Pancreas (tissue), 10 donors: ENCODE data around the gene TSC1. TPM values are rescaled to one million over a fixed set of nuclear protein-coding genes. Genes with fewer than 3 reads are reported as not detected.

Experiments
- ATAC-seq, 4 donors: fragments of 200-7000 bp; cut with Tn5 transposase; one replicate each; pipeline versions ENCODE4 v1.8.0 to v1.9.1; 2020; ENCODE audit warnings: mild to moderate bottlenecking in 4 of 4, moderate library complexity in 4 of 4
- DNase-seq, 6 donors: peaks; one replicate each; pipeline ENCODE4 v3.0.0-alpha.2; 2020
- FAIRE-seq: peaks from 2 replicates; lab custom pipeline; 2012; peaks lifted over from hg19 to GRCh38; lab: Jason Lieb, UNC
- H3K27ac ChIP-seq, 4 donors: fragments of 200-600 bp; sonication (generic); 1 replicate in 3 of 4; 2 replicates in 1 of 4; pipeline versions ENCODE4 v1.5.0 to v1.8.0; 2020
- H3K27me3 ChIP-seq, 4 donors: fragments of 200-600 bp; one replicate each; pipeline ENCODE4 v1.8.0; 2021
- H3K36me3 ChIP-seq, 3 donors: fragments of 200-600 bp; sonication (generic) in 1 of 3; one replicate each; pipeline versions ENCODE4 v1.5.0 to v1.8.0; 2020 to 2021
- H3K4me1 ChIP-seq, 3 donors: fragments of 200-600 bp; one replicate each; pipeline ENCODE4 v1.8.0; 2021
- H3K4me3 ChIP-seq, 4 donors: fragments of 200-600 bp; sonication (generic) in 2 of 4; one replicate each; pipeline versions ENCODE4 v1.5.0 to v1.8.0; 2020 to 2021
- H3K9me3 ChIP-seq, 4 donors: fragments of 200-600 bp; one replicate each; pipeline ENCODE4 v1.8.0; 2021
- WGBS, 2 donors: extraction: QIAGEN DNeasy Blood & Tissue Kit; methylation state at CpG; one replicate each; pipeline ENCODE4 v1.1.7; 2013; 5-methylcytosine and 5-hydroxymethylcytosine counted together
- intact Hi-C, 3 donors: fragments of 100-400 bp; cut with DNase I; formaldehyde crosslinking; loops; one replicate each; pipeline versions ENCODE4 v1.11.1 to v1.14.2; 2022
- polyA plus RNA-seq, 2 donors: library from polyadenylated mRNA; stranded (reverse); fragments of 200-250 nt; gene quantifications; one replicate each; pipeline ENCODE4 v1.2.3, GENCODE V29; 2013
- total RNA-seq, 6 donors: library from RNA; stranded (reverse); fragmentation: NEBNext Ultra II Directional in 4 of 6; extraction: Animal tissue kit (Norgen Biotek cat#: 25700) in 4 of 6; gene quantifications; one replicate each; pipeline versions ENCODE4 v1.2.1 to v1.2.4, GENCODE V29; 2021 to 2023
- TF ChIP-seq, protein P1 (sequence below), 4 donors: fragments of 200-600 bp; sonication (generic) in 3 of 4; IDR thresholded peaks; one replicate each; pipeline versions ENCODE4 v1.5.0 to v1.8.0; 2021; ENCODE audit warnings: antibody characterized with exemption in 4 of 4
- donor health status: healthy with polysubstance abuse.
- donor health status: DM: no; HTN: no; CAD: no; lungs with moderate emphysema.
- donor health status: DM: no; HTN: no; CAD: no.
- donor health status: control.
- donor health status: control.
- donor health status: Bipolar disorder and iron deficiency.
- donor health status: DM: yes; HTN: yes; CAD: no.
- donor health status: DM: no; HTN: no; CAD: no.
- donor health status: DM: no; HTN: no; CAD: no.
- donor health status: DM: yes; HTN: yes; CAD: no.

TSC1 gene
- total and polyA plus RNA-seq, 8 donors, result 17.1 to 34.5 (median 20.0) TPM

DNA sequence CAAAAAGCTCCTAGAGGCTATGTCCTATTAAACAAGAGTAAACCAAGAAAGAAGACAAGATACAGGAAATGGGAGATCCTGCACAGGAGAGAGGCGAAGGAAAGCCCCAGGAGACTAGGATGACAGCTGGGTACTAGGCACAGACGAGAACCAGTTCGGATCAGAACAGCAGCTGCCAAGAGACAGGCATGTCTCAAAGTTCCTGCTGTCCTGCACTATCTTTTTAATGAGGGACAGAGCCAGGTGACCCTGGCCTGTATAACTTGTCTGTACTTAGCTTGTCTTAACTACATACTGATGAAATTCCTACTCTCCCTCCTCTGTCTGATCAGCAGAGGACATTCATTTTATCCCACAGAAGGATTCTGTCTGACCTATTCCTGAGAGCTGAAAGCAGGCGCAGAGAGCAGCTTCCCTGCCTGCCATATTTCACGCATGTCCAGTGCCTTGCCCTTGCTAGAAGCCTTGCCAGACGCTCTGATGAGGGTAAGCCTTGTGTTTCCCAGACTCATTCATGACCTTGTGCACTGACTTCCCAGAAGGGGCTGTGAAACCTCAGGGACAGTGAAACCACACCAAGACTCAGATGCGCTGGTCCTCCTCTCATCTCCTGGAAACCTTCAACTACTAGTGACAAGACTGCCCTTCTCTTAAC lies 24.7 kb downstream of the TSC1 start:
- TF ChIP-seq, protein P1, sequence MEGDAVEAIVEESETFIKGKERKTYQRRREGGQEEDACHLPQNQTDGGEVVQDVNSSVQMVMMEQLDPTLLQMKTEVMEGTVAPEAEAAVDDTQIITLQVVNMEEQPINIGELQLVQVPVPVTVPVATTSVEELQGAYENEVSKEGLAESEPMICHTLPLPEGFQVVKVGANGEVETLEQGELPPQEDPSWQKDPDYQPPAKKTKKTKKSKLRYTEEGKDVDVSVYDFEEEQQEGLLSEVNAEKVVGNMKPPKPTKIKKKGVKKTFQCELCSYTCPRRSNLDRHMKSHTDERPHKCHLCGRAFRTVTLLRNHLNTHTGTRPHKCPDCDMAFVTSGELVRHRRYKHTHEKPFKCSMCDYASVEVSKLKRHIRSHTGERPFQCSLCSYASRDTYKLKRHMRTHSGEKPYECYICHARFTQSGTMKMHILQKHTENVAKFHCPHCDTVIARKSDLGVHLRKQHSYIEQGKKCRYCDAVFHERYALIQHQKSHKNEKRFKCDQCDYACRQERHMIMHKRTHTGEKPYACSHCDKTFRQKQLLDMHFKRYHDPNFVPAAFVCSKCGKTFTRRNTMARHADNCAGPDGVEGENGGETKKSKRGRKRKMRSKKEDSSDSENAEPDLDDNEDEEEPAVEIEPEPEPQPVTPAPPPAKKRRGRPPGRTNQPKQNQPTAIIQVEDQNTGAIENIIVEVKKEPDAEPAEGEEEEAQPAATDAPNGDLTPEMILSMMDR (IDR thresholded peaks at IDR 0.05), result no peak
- WGBS, 2 donors, result 94 to 96% methylated on average over 7 of the region's 7 CpGs
- peaks cover 0 to under 1% (median 0%) of the 10 kb centered on the region in 3 donors for H3K4me1 ChIP-seq
- no peaks in the 10 kb centered on the region for H3K27me3 ChIP-seq
- no peaks in the 10 kb centered on the region for H3K9me3 ChIP-seq
- no peak for FAIRE-seq
- peaks cover 0 to 47% (median 24%) of the 10 kb centered on the region in 3 donors for H3K36me3 ChIP-seq
- H3K4me3 ChIP-seq, result no peak overlapping the region
- ATAC-seq, result no peak
- no peak overlapping the region for H3K27ac ChIP-seq
- no peak for DNase-seq
- intact Hi-C loops, result no loop called here

DNA sequence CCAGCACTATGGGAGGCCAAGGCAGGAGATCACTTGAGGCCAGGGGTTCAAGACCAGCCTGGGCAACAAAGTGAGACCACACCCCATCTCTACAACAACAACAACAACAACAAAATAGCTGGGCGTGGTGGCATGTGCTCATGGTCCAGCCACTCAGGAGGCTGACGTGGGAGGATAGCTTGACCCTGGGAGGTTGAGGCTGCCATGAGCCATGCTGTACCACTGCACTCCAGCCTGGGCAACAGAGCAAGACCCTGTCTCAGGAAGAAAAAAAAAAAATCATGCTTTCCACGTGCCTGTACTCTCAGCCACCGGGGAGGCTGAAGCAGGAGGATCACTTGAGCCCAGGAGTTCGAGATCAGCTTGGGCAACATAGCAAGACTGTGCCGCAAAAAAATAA lies 29.5 kb downstream of the TSC1 start:
- Histone ChIP-seq H3K27ac (no peak overlapping the region), H3K4me1 (no peaks in the 10 kb centered on the region), H3K27me3 (no peaks in the 10 kb centered on the region), H3K4me3 (no peak overlapping the region), H3K9me3 (no peaks in the 10 kb centered on the region), H3K36me3 (peaks cover 0 to 31% (median 17%) of the 10 kb centered on the region in 3 donors)
- ATAC-seq, result no peak
- intact Hi-C loops, result no loop called here
- DNase-seq, result no peak
- 94 to 97% methylated on average over 6 of the region's 6 CpGs for WGBS, 2 donors
- TF ChIP-seq, protein P1 (IDR thresholded peaks at IDR 0.05), result no peak
- FAIRE-seq, result no peak

DNA sequence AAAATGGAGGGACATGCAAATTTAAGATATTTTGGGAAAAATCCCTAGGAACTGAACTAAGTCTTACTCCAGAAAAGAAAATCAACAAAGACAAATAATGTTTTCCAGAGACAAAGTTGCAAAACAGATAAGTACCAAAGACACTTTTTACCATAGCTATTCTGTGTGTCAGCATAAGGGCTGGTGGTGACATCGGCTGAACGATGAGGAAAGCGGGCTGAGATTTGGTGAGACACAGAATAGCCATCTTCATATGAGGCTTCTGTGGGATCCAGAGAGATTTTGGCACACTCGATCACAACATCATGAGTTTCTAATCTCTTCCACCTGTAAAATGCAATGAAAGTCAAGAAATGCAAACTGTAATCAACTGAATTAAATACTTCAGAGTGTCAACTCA lies 32.3 kb downstream of the TSC1 start:
- H3K9me3 ChIP-seq, result no peaks in the 10 kb centered on the region

DNA sequence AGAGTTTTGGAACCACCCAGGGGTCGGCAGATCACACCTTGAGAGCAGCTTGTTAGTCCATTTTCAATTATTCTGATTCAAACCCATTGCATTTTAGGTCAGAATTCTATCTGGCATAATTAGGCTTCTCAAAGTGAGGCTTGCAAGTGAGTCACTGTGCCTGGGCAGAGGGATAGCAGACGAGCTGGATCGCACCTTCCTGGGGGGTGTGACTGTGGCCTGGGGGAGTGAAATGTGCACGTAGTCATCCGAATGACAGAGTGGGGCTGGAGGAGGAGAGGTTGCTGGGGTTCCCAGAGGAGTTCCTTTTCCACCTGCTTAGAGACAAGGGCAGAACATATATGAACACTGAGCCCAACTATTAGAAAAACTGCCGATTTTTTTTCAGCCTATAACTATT lies 34.0 kb downstream of the TSC1 start:
- intact Hi-C loops, result no loop called here
- Histone ChIP-seq H3K4me3 (no peak overlapping the region), H3K4me1 (no peaks in the 10 kb centered on the region), H3K27ac (no peak overlapping the region), H3K36me3 (peaks cover 0 to 39% (median 13%) of the 10 kb centered on the region in 3 donors), H3K27me3 (no peaks in the 10 kb centered on the region), H3K9me3 (no peaks in the 10 kb centered on the region)
- ATAC-seq (no peak), FAIRE-seq (no peak), DNase-seq (no peak)
- TF ChIP-seq, protein P1 (IDR thresholded peaks at IDR 0.05), result no peak
- 88 to 89% methylated on average over 6 of the region's 6 CpGs for WGBS, 2 donors

More for the DNA sequence above, 32.3 kb downstream of the TSC1 start:
- DNase-seq (no peak), FAIRE-seq (no peak), ATAC-seq (no peak)
- Histone ChIP-seq H3K4me1 (no peaks in the 10 kb centered on the region), H3K27me3 (no peaks in the 10 kb centered on the region), H3K4me3 (no peak overlapping the region), H3K36me3 (peaks cover 0 to 39% (median 13%) of the 10 kb centered on the region in 3 donors), H3K27ac (no peak overlapping the region)
- TF ChIP-seq, protein P1 (IDR thresholded peaks at IDR 0.05), result no peak
- 96% methylated on average over 4 of the region's 4 CpGs for WGBS, 2 donors
- intact Hi-C loops, result no loop called here

DNA sequence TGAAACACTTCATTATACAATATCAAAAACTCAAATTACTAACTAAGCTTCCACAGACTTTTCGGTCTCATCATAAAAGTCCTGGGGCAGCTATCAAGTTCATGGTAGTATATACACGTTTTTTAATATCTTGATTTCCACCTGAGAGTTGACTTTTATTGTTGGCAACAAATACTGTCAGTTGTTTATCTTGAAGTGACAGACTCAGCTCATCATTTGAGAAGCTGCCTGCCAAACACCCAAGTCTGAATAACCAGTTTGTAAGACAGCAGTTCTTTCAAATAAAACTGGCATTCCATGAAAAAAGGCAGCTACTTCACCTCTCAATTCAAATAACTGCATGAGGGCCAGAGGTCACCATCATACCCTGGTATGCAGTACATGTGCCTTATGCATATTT lies 35.1 kb downstream of the TSC1 start:
- Histone ChIP-seq H3K4me3 (no peak overlapping the region), H3K36me3 (peaks cover 0 to 37% (median 13%) of the 10 kb centered on the region in 3 donors), H3K9me3 (no peaks in the 10 kb centered on the region), H3K27ac (no peak overlapping the region), H3K27me3 (no peaks in the 10 kb centered on the region), H3K4me1 (no peaks in the 10 kb centered on the region)
- intact Hi-C loops, result no loop called here
- FAIRE-seq (no peak), DNase-seq (no peak), ATAC-seq (no peak)
- TF ChIP-seq, protein P1 (IDR thresholded peaks at IDR 0.05), result no peak
- WGBS, 2 donors, result 78 to 81% methylated on average over 2 of the region's 2 CpGs
